ENCODE data around the gene SMC5.

Gene SMC5

DNA sequence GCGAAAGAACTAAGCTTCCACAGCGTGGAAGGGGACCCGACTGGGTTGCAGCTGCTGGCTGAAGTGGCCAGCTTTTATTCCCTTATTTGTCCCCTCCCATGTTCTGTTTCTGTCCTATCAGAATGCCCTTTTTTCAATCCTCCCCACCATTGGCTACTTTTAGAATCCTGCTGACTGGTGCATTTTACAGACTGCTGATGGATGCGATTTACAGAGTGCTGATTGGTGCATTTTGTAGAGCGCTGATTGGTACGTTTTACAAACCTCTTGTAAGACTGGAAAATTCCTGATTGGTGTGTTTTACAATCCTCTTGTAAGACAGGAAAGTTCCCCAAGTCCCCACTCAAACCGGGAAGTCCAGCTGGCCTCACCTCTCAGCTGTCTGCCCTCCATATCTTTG is 105.0 kb downstream of the SMC5 start:
- H3K9me3 ChIP-seq (ENCODE audit: severe bottlenecking): no peaks in the 10 kb centered on the region
- H3K27ac ChIP-seq (ENCODE audit: poor library complexity, severe bottlenecking): no peak overlapping the region
- no peaks in the 10 kb centered on the region for H3K27me3 ChIP-seq (ENCODE audit: insufficient read depth, poor library complexity, severe bottlenecking)
- TF ChIP-seq, protein P1, sequence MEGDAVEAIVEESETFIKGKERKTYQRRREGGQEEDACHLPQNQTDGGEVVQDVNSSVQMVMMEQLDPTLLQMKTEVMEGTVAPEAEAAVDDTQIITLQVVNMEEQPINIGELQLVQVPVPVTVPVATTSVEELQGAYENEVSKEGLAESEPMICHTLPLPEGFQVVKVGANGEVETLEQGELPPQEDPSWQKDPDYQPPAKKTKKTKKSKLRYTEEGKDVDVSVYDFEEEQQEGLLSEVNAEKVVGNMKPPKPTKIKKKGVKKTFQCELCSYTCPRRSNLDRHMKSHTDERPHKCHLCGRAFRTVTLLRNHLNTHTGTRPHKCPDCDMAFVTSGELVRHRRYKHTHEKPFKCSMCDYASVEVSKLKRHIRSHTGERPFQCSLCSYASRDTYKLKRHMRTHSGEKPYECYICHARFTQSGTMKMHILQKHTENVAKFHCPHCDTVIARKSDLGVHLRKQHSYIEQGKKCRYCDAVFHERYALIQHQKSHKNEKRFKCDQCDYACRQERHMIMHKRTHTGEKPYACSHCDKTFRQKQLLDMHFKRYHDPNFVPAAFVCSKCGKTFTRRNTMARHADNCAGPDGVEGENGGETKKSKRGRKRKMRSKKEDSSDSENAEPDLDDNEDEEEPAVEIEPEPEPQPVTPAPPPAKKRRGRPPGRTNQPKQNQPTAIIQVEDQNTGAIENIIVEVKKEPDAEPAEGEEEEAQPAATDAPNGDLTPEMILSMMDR (IDR thresholded peaks at IDR 0.05; ENCODE audit: poor library complexity, severe bottlenecking): no peak
- ATAC-seq (ENCODE audit: low read depth) (no peak), DNase-seq (ENCODE audit: low spot score) (no peak)
- H3K36me3 ChIP-seq (ENCODE audit: low read depth): no peaks in the 10 kb centered on the region
- no peak overlapping the region for H3K4me3 ChIP-seq (ENCODE audit: severe bottlenecking)
- no peaks in the 10 kb centered on the region for H3K4me1 ChIP-seq (ENCODE audit: insufficient read depth, poor library complexity, severe bottlenecking)

DNA sequence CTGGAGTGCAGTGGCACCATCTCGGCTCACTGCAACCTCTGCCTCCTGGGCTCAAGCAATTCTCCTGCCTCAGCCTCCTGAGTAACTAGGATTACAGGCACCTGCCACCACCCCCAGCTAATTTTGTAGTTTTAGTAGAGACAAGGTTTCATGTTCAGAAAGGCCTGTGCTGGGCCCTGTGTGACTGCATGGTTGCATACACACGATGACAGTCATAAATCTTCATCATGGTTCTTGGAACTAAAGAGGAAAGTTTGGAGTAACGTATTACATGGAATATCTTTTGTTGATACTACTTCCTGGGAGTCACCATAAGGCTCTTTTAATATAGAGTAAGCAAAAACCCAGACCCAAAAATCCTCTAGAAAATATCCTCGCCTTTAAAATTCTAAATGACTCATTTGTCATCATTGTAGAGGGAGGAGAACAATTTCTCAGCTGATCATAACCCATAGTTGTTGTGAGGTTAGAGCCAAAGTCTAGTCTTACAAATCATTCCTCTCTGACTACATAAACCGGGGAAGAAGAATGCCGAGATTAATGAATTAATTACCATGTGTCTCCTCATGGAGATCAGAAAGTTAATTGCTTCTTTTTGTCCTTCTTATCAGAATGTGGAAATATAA is 108.6 kb downstream of the SMC5 start:
- Histone ChIP-seq H3K9me3 (ENCODE audit: severe bottlenecking) (no peaks in the 10 kb centered on the region), H3K36me3 (ENCODE audit: low read depth) (no peaks in the 10 kb centered on the region), H3K4me1 (ENCODE audit: insufficient read depth, poor library complexity, severe bottlenecking) (no peaks in the 10 kb centered on the region), H3K27ac (ENCODE audit: poor library complexity, severe bottlenecking) (no peak overlapping the region), H3K27me3 (ENCODE audit: insufficient read depth, poor library complexity, severe bottlenecking) (no peaks in the 10 kb centered on the region), H3K4me3 (ENCODE audit: severe bottlenecking) (no peak overlapping the region)
- ATAC-seq (ENCODE audit: low read depth): no peak
- TF ChIP-seq, protein P1 (IDR thresholded peaks at IDR 0.05; ENCODE audit: poor library complexity, severe bottlenecking): no peak
- no peak for DNase-seq (ENCODE audit: low spot score)

DNA sequence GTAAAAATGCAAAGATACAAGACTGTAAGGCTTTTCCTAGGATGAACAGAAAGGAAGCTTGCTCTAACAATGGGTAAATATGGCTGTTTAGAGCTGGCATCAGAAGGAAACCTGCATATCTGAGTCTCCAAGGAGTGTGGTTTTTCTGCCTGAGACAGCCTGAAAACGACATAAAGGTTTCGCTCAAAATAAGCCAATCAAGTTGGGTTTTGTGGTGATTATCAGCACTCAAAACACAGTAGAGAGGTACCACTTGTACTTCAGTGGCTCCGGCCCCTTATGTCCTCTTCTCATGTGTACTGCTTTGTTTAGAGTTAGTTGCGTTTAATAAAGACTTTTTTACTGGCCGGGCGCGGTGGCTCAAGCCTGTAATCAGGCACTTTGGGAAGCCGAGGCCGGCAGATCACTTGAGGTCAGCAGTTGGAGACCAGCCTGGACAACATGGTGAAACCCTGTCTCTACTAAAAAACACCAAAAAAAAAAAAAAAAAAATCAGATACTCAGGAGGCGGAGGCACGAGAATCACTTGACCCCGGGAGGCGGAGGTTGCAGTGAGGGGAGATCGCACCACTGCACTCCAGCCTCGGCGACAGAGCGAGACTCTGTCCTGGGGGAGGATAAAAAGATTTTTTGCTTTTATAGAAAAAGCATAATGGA is 116.3 kb downstream of the SMC5 start:
- H3K4me3 ChIP-seq (ENCODE audit: severe bottlenecking): no peak overlapping the region
- ATAC-seq (ENCODE audit: low read depth): no peak
- H3K27ac ChIP-seq (ENCODE audit: poor library complexity, severe bottlenecking): no peak overlapping the region
- H3K27me3 ChIP-seq (ENCODE audit: insufficient read depth, poor library complexity, severe bottlenecking): no peaks in the 10 kb centered on the region
- H3K36me3 ChIP-seq (ENCODE audit: low read depth): no peaks in the 10 kb centered on the region
- no peak for DNase-seq (ENCODE audit: low spot score)
- TF ChIP-seq, protein P1 (IDR thresholded peaks at IDR 0.05; ENCODE audit: poor library complexity, severe bottlenecking): no peak
- H3K4me1 ChIP-seq (ENCODE audit: insufficient read depth, poor library complexity, severe bottlenecking): no peaks in the 10 kb centered on the region
- no peaks in the 10 kb centered on the region for H3K9me3 ChIP-seq (ENCODE audit: severe bottlenecking)

DNA sequence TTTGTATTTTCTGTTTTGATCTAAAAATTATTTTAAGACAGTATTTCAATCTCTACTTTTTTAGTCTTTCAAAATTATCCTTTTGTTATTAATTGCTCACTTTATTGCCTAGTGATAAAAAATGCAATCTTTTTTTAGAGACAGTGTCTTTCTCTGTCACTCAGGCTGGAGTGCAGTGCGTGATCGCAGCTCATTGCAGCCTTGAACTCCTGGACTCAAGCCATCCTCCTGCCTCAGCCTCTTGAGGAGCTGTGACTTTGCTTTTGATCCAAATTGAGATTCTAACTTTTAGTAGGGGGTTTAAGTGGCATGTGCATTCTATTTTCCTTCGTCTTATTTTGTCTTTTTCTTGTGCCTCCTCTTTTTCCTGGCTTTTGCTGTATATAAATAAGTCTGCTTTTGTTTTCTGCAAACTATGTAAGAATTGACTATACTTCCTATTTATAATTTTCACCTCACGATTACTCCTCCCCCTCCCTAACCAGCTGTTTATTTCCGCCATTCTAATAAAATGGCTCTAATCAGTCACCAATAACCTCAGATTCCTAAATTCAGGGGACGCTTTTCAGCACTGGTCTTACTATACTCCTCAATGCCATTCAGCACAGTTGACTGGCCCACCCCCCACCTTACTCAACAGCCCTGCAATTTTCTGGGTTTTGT is 123.4 kb downstream of the SMC5 start:
- no peak for DNase-seq (ENCODE audit: low spot score)
- Histone ChIP-seq H3K27me3 (ENCODE audit: insufficient read depth, poor library complexity, severe bottlenecking) (no peaks in the 10 kb centered on the region), H3K4me3 (ENCODE audit: severe bottlenecking) (no peak overlapping the region), H3K27ac (ENCODE audit: poor library complexity, severe bottlenecking) (no peak overlapping the region), H3K36me3 (ENCODE audit: low read depth) (peaks cover 32% of the 10 kb centered on the region), H3K4me1 (ENCODE audit: insufficient read depth, poor library complexity, severe bottlenecking) (no peaks in the 10 kb centered on the region), H3K9me3 (ENCODE audit: severe bottlenecking) (no peaks in the 10 kb centered on the region)
- no peak for ATAC-seq (ENCODE audit: low read depth)
- TF ChIP-seq, protein P1 (IDR thresholded peaks at IDR 0.05; ENCODE audit: poor library complexity, severe bottlenecking): no peak
